Stimulated activated CD8-positive, alpha-beta memory T cell treated with anti-CD3 and anti-CD28 coated beads, Interleukin-15, amount 100 ng/mL, for 4 hours (primary cell): Measurements from ENCODE around the gene MAP10.

ENCODE experiments used
- DNase-seq, 2 donors: peaks; one replicate each; pipeline ENCODE4 v3.0.0-alpha.2; 2020; ENCODE audit warnings: low read depth in 2 of 2

Gene MAP10

GRCh38 chr1:232795497-232796053 lies 9.6 kb upstream of the MAP10 start:
- no peak for DNase-seq

GRCh38 chr1:232797856-232798510 lies 7.2 kb upstream of the MAP10 start:
- no peak for DNase-seq

DNA sequence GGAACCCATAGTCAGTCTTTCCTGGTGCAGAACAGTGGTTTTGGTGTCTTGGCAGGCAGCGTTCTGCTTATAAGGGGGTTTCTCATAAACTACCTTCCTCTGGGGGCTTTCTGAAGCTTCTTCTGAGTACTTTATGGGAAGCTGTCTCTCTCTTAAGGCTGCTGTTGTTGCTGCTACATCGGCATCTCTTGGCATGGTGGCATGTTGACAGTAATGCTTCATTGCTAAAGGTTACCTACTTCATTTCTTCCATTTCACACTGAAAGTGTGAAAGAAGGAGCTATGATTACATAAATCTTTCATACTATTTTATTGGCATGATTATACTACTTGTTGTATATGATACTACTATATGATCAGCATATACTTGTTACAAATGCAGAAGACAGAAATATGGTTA lies 6.3 kb upstream of the MAP10 start:
- DNase-seq: no peak

DNA sequence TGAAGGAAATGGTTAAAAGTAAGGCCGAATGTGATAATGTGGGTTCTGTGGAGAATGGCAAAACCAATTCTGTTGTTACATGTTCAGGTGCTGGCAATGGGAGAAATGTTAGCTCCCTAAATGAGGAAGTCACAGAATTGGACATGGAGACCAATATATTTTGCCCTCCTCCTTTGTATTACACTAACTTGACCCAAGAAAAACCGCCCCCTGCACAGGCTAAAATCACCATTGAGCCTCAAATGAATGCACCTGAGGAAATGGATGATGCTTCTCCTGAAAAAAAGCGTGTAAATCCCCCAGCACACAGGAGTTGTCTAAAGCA lies 932 bp downstream of the MAP10 start:
- DNase-seq: no peak

GRCh38 chr1:232810856-232811255 lies 5.6 kb downstream of the MAP10 start:
- DNase-seq: no peak

DNA sequence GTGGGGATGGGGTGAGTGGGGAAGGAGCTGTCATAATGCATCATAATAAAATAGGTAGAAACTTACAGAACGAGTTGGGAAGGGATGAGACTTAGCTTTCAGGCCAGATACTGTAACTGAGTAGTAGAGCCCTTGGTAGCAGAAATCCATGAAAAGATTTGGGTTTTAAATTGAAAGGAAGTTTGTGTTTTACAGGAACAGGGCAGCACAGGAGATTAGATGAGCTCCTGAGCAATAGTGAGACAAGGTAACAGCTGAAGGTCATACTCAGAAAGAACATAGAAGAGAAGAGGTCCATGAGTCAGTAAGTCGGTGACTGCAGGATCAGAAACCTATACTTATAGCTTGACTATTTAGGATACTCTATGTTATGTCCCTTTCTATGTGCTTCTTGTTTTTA lies 7.3 kb downstream of the MAP10 start:
- DNase-seq: no peak

- no peak for DNase-seq
Observed at GRCh38 chr1:232813097-232813496, 7.9 kb downstream of the MAP10 start.

DNA sequence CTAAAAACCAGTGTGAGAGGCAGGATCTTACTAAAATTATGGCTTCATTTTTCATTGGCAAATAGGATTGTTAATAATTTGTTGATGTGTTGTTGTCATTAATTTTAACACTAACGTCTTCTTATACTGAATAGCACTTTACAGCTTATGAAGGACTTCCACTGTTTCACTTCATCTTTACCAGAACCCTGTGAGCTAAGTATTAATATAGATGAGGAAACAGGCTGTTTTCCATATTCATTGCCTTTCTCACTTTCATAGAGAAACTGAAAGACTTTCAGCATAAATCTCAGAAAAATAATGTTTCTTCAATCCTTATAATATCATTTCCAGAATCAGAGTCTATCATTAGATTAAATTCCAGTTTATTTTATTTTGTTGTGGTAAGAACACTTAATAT lies 8.5 kb downstream of the MAP10 start:
- DNase-seq: no peak

GRCh38 chr1:232816324-232816723 lies 11.1 kb downstream of the MAP10 start:
- DNase-seq: no peak

DNA sequence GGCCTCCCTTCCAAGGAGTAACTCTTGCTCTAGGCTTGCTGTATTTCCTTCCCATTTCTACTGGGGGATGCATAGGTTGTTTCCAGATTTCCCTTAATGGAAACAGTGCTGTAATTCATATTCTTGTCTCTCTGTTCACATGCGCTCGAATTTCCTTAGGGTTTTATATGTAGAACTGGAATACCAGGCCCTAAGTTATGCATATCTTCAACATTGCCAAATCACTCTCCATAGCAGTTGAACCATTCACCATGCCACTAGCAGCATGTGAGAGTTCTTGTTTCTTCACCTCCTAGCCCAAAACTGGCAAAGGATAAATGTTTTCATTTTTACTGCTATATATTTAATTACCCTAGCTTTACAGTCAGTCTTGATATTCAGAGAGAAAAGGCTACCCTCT lies 12.8 kb downstream of the MAP10 start:
- no peak for DNase-seq

GRCh38 chr1:232820431-232820830 lies 15.2 kb downstream of the MAP10 start:
- no peak for DNase-seq

DNA sequence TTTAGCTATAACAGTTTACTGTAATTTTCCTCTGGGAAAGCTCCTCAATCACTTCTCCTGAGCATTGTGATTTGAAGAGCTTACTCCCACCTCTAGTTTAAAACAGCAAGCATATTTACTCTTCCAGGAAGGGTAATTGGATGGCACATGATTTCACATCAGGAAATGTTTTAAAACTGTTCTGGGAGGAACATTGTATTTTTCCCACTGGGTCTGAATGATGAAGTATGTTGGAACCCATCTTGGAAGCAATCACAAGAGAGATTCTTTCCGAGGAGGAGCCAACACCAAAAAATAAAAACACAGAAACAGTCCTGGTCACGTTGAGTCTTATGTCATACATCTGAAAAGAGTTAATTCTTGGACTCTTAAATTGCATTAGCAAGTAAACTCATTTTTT lies 17.3 kb downstream of the MAP10 start:
- DNase-seq: no peak

DNA sequence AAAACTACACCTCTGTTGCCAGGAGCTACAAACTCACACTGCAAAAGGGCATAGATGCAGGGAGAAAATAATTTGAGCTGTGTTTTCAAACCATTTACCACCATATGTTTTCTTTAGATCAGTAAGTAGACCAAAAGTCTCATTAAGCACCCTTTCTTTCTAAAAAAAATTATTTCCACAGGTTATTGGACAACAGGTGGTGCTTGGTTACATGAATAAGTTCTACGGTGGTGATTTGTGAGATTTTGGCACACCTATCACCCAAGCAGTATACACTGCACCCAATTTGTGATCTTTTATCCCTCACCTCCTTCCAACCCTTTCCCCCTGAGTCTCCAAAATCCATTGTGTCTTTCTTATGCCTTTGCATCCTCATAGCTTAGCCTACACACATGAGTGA lies 21.1 kb downstream of the MAP10 start:
- DNase-seq: no peak

- no peak for DNase-seq
Observed at GRCh38 chr1:232830661-232831060, 25.4 kb downstream of the MAP10 start.

DNA sequence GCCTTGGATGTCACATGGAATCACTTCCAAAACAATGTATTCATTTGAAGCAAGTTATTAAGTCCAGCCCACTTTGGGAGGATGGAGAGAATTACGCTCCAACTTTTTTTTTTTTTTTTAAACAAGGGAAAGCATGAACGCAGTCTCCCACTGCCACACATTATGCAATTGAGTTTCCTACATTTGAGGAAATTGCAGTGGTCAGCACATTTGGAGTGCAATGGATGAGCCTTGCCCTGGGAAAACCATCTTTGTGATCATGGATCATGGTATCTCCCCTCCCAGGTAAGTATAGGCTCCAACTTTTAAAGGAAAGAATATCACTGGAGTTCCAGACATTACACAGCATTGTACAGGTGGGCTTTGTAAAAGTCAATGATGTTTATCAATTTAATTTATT lies 26.7 kb downstream of the MAP10 start:
- DNase-seq: no peak

DNA sequence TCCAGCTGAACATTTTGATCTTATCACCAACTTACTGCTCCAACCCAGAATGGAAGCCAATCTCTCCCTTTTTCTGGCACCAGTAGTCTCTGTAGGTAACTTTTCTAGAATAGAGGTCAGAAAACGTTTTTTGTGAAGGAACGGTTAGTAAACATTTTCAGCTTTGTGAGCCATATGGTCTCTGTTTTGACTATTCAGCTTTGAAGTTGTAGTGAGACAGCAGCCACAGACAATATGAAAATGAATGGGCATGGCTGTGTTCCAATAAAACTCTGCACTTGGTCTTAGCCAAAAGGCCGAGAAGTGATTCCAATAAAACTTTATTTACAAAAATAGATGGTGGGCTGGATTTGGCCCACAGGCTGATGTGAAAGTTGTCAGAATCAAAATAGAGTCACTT lies 28.9 kb downstream of the MAP10 start:
- no peak for DNase-seq

GRCh38 chr1:232835166-232835565 lies 29.9 kb downstream of the MAP10 start:
- DNase-seq: no peak

- no peak for DNase-seq
Observed at GRCh38 chr1:232837087-232837486, 31.9 kb downstream of the MAP10 start.

DNA sequence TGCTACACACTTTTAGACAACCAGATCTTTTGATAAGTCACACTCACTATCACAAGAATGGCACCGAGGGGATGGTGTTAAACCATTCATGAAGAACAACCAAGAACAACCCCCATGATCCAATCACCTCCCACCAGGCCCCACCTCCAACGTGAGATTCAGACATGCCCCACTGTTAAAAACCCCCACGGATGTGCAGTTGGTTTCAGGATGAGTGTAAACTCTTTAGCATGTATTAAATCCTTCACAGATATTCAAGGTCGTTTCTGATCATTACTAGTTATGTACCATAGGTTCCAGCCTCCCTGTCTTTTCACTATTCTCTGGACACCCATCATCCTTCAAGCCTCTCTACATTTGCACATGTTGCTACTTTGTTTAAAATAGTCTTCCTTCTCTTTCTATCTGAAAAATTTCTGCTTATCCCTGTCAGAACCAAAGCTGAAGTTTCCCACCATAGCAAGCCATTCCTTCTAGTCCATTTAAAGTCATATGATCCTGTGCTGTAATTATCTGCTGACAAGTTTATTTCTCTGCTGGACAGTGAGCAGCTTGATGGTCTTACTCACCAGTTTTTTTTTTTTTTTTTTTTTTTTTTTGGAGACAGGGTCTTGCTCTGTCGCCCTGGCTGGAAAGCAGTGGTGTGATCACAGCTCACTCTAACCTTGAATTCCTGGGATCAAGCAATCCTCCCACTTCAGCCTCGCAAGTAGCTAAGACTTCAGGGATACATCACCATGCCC lies 36.8 kb downstream of the MAP10 start:
- no peak for DNase-seq

DNA sequence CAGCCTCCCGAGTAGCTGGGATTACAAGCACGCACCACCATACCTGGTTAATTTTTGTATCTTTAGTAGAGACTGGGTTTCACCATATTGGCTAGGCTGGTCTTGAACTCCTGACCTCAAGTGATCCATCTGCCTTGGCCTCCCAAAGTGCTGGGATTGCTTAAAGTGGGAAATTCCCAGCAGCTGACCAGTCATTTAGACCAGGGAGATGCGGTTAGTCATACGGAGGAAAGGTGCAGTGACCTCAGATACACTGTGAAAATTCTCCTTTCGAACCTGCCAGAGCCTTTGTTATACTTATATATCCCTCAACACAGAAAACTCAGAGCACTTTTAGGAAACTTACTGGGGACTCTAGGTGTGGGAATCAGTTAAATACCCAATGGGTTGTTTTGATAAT lies 39.6 kb downstream of the MAP10 start:
- DNase-seq: no peak

DNA sequence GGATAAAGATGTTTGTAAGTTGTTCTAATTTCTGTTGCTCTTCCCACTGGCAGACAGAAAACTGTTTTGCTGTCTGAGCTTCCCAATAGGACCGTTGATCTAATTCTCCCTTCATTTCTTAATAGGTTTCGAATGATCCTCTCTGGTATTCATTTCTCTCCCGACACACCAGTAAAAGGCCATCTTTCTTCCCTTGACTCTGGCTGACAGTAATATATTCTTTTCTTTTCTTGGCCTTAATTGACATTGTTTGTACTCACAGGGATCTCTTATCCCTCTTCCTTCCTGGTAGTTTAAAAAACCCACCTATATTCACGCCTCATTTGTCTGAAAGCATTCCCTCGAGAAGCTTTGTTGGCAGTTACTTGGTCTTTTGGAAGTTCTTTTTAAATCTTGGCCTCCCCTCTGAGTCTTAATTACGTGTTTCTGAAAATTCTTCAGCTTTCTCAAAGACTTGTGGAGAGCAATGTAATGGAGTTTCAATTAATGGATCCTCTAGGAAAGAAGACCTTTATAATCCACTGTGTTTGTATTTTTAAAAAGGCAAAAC lies 40.3 kb downstream of the MAP10 start:
- no peak for DNase-seq

- no peak for DNase-seq
Observed at GRCh38 chr1:232851532-232851931, 46.3 kb downstream of the MAP10 start.
